IMR-90 (cell line): ENCODE results near the gene PRTFDC1. TPM values are rescaled to one million over a fixed set of nuclear protein-coding genes. Genes with fewer than 3 reads are reported as not detected.

ENCODE experiments used
- ATAC-seq: fragments of 200-7000 bp; cut with Tn5 transposase; 2 replicates; pipeline ENCODE4 v1.9.1; 2020; ENCODE audit warnings: low read depth, mild to moderate bottlenecking, moderate library complexity
- BruUV-seq: library from RNA; stranded (reverse); fragments of 400-500 nt; replicated peaks from 2 replicates; lab custom pipeline; 2021; lab: Mats Ljungman, UMichigan
- CTCF ChIA-PET: fragments of 300-600 bp; formaldehyde crosslinking; extraction: SDS; loops from one replicate; lab custom pipeline; 2021; ENCODE audit warnings: antibody characterized with exemption; lab: Yijun Ruan, JAX
- POLR2A ChIA-PET: fragments of 300-600 bp; sonication (Branson Sonifier 250); formaldehyde crosslinking; loops from one replicate; lab custom pipeline; 2022; ENCODE audit warnings: antibody characterized with exemption; ENCODE audit not compliant: unreplicated experiment; lab: Charles Lee
- DNase-seq: peaks from one replicate; pipeline ENCODE4 v3.0.0; 2013
- H2AFZ ChIP-seq: replicated peaks from 2 replicates; pipeline ENCODE3; 2013; ENCODE audit warnings: low read length, mild to moderate bottlenecking; ENCODE audit not compliant: poor library complexity
- H2AK5ac ChIP-seq: 2 replicates; pipeline ENCODE4 v1.6.1; 2013; ENCODE audit warnings: low read depth, low read length, inconsistent platforms
- H2AK9ac ChIP-seq: replicated peaks from 2 replicates; pipeline ENCODE3; 2013; ENCODE audit warnings: mild to moderate bottlenecking, low read depth, low read length, moderate library complexity; ENCODE audit not compliant: poor library complexity
- H2BK120ac ChIP-seq: 2 replicates; pipeline ENCODE4 v1.6.1; 2013; ENCODE audit warnings: low read depth, low read length, inconsistent platforms
- H2BK15ac ChIP-seq: 3 replicates; pipeline ENCODE4 v1.6.1; 2013; ENCODE audit warnings: low read depth, low read length, inconsistent platforms
- H2BK20ac ChIP-seq: 2 replicates; pipeline ENCODE4 v1.6.1; 2013; ENCODE audit warnings: low read depth, mild to moderate bottlenecking, inconsistent platforms, low read length, moderate library complexity
- H2BK5ac ChIP-seq: 2 replicates; pipeline ENCODE4 v1.6.1; 2013; ENCODE audit warnings: mild to moderate bottlenecking, low read depth, low read length, inconsistent platforms; ENCODE audit not compliant: poor library complexity, severe bottlenecking
- H3K14ac ChIP-seq: replicated peaks from 2 replicates; pipeline ENCODE4 v1.6.1; 2013; ENCODE audit warnings: low read depth, low read length, inconsistent platforms
- H3K18ac ChIP-seq: 2 replicates; pipeline ENCODE4 v1.6.1; 2013; ENCODE audit warnings: low read depth, low read length, control low read depth
- H3K23ac ChIP-seq: 2 replicates; pipeline ENCODE4 v1.6.1; 2013; ENCODE audit warnings: low read depth, low read length, inconsistent platforms
- H3K27ac ChIP-seq: 2 replicates; pipeline ENCODE4 v1.5.1; 2013; ENCODE audit warnings: mild to moderate bottlenecking, control low read depth, low read length; ENCODE audit not compliant: insufficient read depth
- H3K27me3 ChIP-seq: 2 replicates; pipeline ENCODE4 v1.6.1; 2013; ENCODE audit warnings: low read length; ENCODE audit not compliant: control insufficient read depth, insufficient read depth
- H3K36me3 ChIP-seq: 2 replicates; pipeline ENCODE4 v1.6.1; 2013; ENCODE audit warnings: low read length, mixed read lengths; ENCODE audit not compliant: control insufficient read depth, insufficient read depth
- H3K4ac ChIP-seq: 2 replicates; pipeline ENCODE4 v1.6.1; 2013; ENCODE audit warnings: low read depth, low read length, inconsistent platforms
- H3K4me1 ChIP-seq: 2 replicates; pipeline ENCODE4 v1.6.1; 2013; ENCODE audit warnings: low read length, mixed read lengths; ENCODE audit not compliant: control insufficient read depth, insufficient read depth
- H3K4me2 ChIP-seq: 2 replicates; pipeline ENCODE4 v1.6.1; 2013; ENCODE audit warnings: low read depth, mild to moderate bottlenecking, control low read depth, low read length, moderate library complexity
- H3K4me3 ChIP-seq: 2 replicates; pipeline ENCODE4 v1.5.1; 2013; ENCODE audit warnings: low read depth, mild to moderate bottlenecking, control low read depth, low read length, moderate library complexity; ENCODE audit not compliant: insufficient read depth
- H3K56ac ChIP-seq: 2 replicates; pipeline ENCODE4 v1.6.1; 2013; ENCODE audit warnings: low read length, inconsistent platforms; ENCODE audit not compliant: insufficient read depth; ENCODE audit errors: extremely low read depth
- H3K79me1 ChIP-seq, 2 experiments: 2 replicates each; pipeline ENCODE4 v1.6.1; 2013; ENCODE audit warnings: low read length in 2 of 2, inconsistent platforms in 1 of 2, low read depth in 1 of 2
- H3K9ac ChIP-seq: 2 replicates; pipeline ENCODE4 v1.6.1; 2013; ENCODE audit warnings: low read depth, low read length, control low read depth
- H3K9me1 ChIP-seq: 2 replicates; pipeline ENCODE4 v1.6.1; 2013; ENCODE audit warnings: low read length, inconsistent platforms; ENCODE audit not compliant: insufficient read depth
- H3K9me3 ChIP-seq: 2 replicates; pipeline ENCODE4 v1.6.1; 2013; ENCODE audit warnings: low read length; ENCODE audit not compliant: control insufficient read depth, insufficient read depth
- H4K20me1 ChIP-seq: 2 replicates; pipeline ENCODE4 v1.6.1; 2013; ENCODE audit warnings: low read length, inconsistent platforms; ENCODE audit not compliant: insufficient read depth
- H4K5ac ChIP-seq: 2 replicates; pipeline ENCODE4 v1.6.1; 2013; ENCODE audit warnings: mild to moderate bottlenecking, low read depth, low read length, control low read depth
- H4K8ac ChIP-seq, 2 experiments: 2 replicates each; pipeline ENCODE4 v1.6.1; 2013; ENCODE audit warnings: low read depth in 2 of 2, low read length in 2 of 2, control low read depth in 1 of 2, inconsistent platforms in 1 of 2
- H4K91ac ChIP-seq: 2 replicates; pipeline ENCODE4 v1.6.1; 2013; ENCODE audit warnings: low read depth, low read length, inconsistent platforms; ENCODE audit not compliant: insufficient read depth
- BHLHE40 ChIP-seq: fragments of 150-350 bp; IDR thresholded peaks from 2 replicates; pipeline ENCODE4 v1.6.1; 2016; ENCODE audit warnings: mild to moderate bottlenecking, low read depth, low read length
- CEBPB ChIP-seq: IDR thresholded peaks from 2 replicates; pipeline ENCODE4 v1.6.1; 2012; ENCODE audit warnings: low read depth, low read length, improper control_type of control experiment
- CHD1 ChIP-seq: IDR thresholded peaks from 2 replicates; pipeline ENCODE4 v1.6.1; 2012; ENCODE audit warnings: low read depth, low read length, improper control_type of control experiment
- CTCF ChIP-seq: conservative IDR thresholded peaks from 2 replicates; pipeline ENCODE4 v1.5.1; 2012; ENCODE audit warnings: mild to moderate bottlenecking, low read depth, low read length, improper control_type of control experiment
- ELK1 ChIP-seq: fragments of 150-350 bp; IDR thresholded peaks from 2 replicates; pipeline ENCODE4 v1.6.1; 2016; ENCODE audit warnings: low read depth, mild to moderate bottlenecking, low read length, moderate library complexity, borderline replicate concordance
- FOS ChIP-seq: fragments of 150-350 bp; IDR thresholded peaks from 2 replicates; pipeline ENCODE4 v1.6.1; 2016; ENCODE audit warnings: low read depth, low read length
- MAFK ChIP-seq: IDR thresholded peaks from 2 replicates; pipeline ENCODE4 v1.6.1; 2012; ENCODE audit warnings: low read depth, low read length, improper control_type of control experiment
- MAZ ChIP-seq: IDR thresholded peaks from 2 replicates; pipeline ENCODE4 v1.6.1; 2012; ENCODE audit warnings: low read depth, mild to moderate bottlenecking, low read length, improper control_type of control experiment, moderate library complexity, borderline replicate concordance
- MXI1 ChIP-seq: IDR thresholded peaks from 2 replicates; pipeline ENCODE4 v1.6.1; 2012; ENCODE audit warnings: low read depth, mild to moderate bottlenecking, low read length, moderate library complexity, borderline replicate concordance
- NFE2L2 ChIP-seq: fragments of 150-350 bp; IDR thresholded peaks from 2 replicates; pipeline ENCODE4 v1.6.1; 2016; ENCODE audit warnings: low read depth, mild to moderate bottlenecking, low read length
- POLR2A ChIP-seq: IDR thresholded peaks from 2 replicates; pipeline ENCODE4 v1.6.1; 2012; ENCODE audit warnings: mild to moderate bottlenecking, low read depth, low read length
- RAD21 ChIP-seq: IDR thresholded peaks from 2 replicates; pipeline ENCODE4 v1.6.1; 2012; ENCODE audit warnings: low read length, improper control_type of control experiment
- RCOR1 ChIP-seq: IDR thresholded peaks from 2 replicates; pipeline ENCODE4 v1.6.1; 2012; ENCODE audit warnings: mild to moderate bottlenecking, low read length, improper control_type of control experiment; ENCODE audit not compliant: insufficient replicate concordance
- RFX5 ChIP-seq: IDR thresholded peaks from 2 replicates; pipeline ENCODE4 v1.8.0; 2012; ENCODE audit warnings: low read depth, mild to moderate bottlenecking, low read length, moderate library complexity
- SMC3 ChIP-seq: fragments of 150-350 bp; IDR thresholded peaks from 2 replicates; pipeline ENCODE4 v1.6.1; 2016; ENCODE audit warnings: low read depth, mild to moderate bottlenecking, antibody characterized with exemption, low read length, moderate library complexity
- USF2 ChIP-seq: fragments of 150-350 bp; IDR thresholded peaks from 2 replicates; pipeline ENCODE4 v1.6.1; 2017; ENCODE audit warnings: mild to moderate bottlenecking, antibody characterized with exemption, low read length, low read depth
- WGBS, 2 experiments: methylation state at CpG; one replicate each; pipeline versions ENCODE4 v1.1.5 to v1.1.7; 2013; ENCODE audit warnings: missing lambda C conversion rate in 2 of 2; ENCODE audit not compliant: insufficient read length in 1 of 2; ENCODE audit errors: extremely low coverage in 2 of 2; 5-methylcytosine and 5-hydroxymethylcytosine counted together
- dilution Hi-C: fragments of 300-500 bp; cut with HindIII; formaldehyde crosslinking; loops from one replicate; pipeline ENCODE4 v1.14.3; 2018; ENCODE audit warnings: low sequenced_read_pairs; ENCODE audit not compliant: unreplicated experiment
- in situ Hi-C: fragments of 300-500 bp; cut with MboI; formaldehyde crosslinking; loops from 3 replicates; pipeline ENCODE4 v1.14.3; 2019; ENCODE audit warnings: low sequenced_read_pairs, inconsistent platforms, mixed read lengths
- intact Hi-C: fragments of 100-400 bp; cut with micrococcal nuclease; formaldehyde crosslinking; loops from 2 replicates; pipeline ENCODE4 v1.10.0; 2022
- polyA plus RNA-seq, 3 experiments: library from polyadenylated mRNA; depleted of rRNA; stranded (reverse); fragments of >200 nt; gene quantifications; 2 replicates each; pipeline ENCODE4 v1.2.3, GENCODE V29; 2012; ENCODE audit warnings: low replicate concordance in 1 of 3
- total RNA-seq: library from RNA; depleted of rRNA; stranded (reverse); fragments of >200 nt; gene quantifications from 2 replicates; pipeline ENCODE4 v1.2.3, GENCODE V29; 2012

Gene PRTFDC1
- total and polyA plus RNA-seq, 2 of the 4 experiments (the other 2 are of a cell fraction), result 12.3 to 17.9 TPM

GRCh38 chr10:24849051-24849450 lies 103.4 kb downstream of the PRTFDC1 start:
- no peak overlapping the region for H3K18ac ChIP-seq
- dilution Hi-C loops, result no loop called here

More at GRCh38 chr10:24849051-24849450, 103.4 kb downstream of the PRTFDC1 start:
- in situ Hi-C loops, result no loop called here
- Histone ChIP-seq H3K4ac (no peak overlapping the region), H3K79me1 (no peaks in the 10 kb centered on the region), H2AK9ac (no peak overlapping the region), H3K9ac (no peak overlapping the region), H3K9me1 (no peaks in the 10 kb centered on the region), H2BK20ac (no peak overlapping the region), H3K56ac (no peak overlapping the region), H2AFZ (no peak overlapping the region), H3K9me3 (no peaks in the 10 kb centered on the region), H3K4me3 (no peak overlapping the region), H2BK5ac (no peak overlapping the region), H2AK5ac (no peak overlapping the region), H3K4me1 (no peaks in the 10 kb centered on the region; the same call in 1 of the 2 replicates), H3K27ac (no peak overlapping the region), H2BK120ac (no peak overlapping the region), H4K5ac (no peak overlapping the region), H3K4me2 (no peak overlapping the region), H3K36me3 (no peaks in the 10 kb centered on the region), H4K8ac (no peak overlapping the region), H3K14ac (no peak overlapping the region), H3K27me3 (no peaks in the 10 kb centered on the region), H4K91ac (no peak overlapping the region), H4K20me1 (no peaks in the 10 kb centered on the region), H3K23ac (no peak overlapping the region), H2BK15ac (no peak overlapping the region)
- intact Hi-C loops, result no loop called here
- DNase-seq (no peak), ATAC-seq (no peak)
- TF ChIP-seq MAFK, result no peak
- TF ChIP-seq ELK1, result no peak
- TF ChIP-seq CHD1, result no peak
- TF ChIP-seq CEBPB, result no peak
- no peak for TF ChIP-seq SMC3
- TF ChIP-seq POLR2A, result no peak
- TF ChIP-seq NFE2L2, result no peak
- no peak for TF ChIP-seq RAD21
- no peak for TF ChIP-seq RCOR1
- no peak for TF ChIP-seq BHLHE40
- TF ChIP-seq MAZ, result no peak
- TF ChIP-seq RFX5, result no peak
- no peak for TF ChIP-seq FOS
- TF ChIP-seq USF2, result no peak
- TF ChIP-seq MXI1, result no peak
- TF ChIP-seq CTCF, result no peak
- ChIA-PET CTCF (interaction anchor here (1.0 to 1.3 kb wide), 3 partner anchors 9 to 20 kb away, joined by 3 read pairs; no protein-coding TSS in a partner anchor), POLR2A (no interaction called here)
- WGBS, 2 experiments, result no CpG with 5 or more reads among the region's 6 CpGs
- BruUV-seq, result no TSS peak
